ENCODE measurements around the gene SLC14A1.

Gene SLC14A1

DNA sequence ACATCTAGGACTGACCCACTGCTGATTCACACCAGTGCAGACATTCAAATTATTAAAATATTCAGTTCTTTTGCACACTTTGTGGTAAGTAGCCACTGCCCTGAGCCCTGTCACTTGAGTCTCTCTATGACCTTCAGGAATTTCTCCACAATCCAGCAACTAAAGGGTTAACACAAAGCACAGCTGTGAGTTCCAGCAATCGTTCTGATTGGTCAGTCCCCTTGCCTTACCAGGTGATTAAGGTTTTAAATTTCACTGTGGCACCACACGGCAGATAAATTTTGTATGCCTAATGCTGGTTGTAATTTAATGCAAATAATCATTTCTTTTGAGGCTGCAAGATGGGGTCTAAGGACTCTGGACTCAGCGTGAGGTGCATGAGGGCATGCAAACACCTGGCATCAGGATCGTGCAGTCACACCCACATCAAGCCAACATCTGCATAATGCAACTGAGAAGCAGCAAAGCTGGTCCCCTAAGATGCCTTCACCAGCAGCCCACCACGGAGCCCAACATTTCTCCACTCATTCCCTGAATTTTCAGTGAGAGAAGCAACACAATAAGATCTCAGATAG is 36.6 kb downstream of the SLC14A1 start:
- no peak for DNase-seq

DNA sequence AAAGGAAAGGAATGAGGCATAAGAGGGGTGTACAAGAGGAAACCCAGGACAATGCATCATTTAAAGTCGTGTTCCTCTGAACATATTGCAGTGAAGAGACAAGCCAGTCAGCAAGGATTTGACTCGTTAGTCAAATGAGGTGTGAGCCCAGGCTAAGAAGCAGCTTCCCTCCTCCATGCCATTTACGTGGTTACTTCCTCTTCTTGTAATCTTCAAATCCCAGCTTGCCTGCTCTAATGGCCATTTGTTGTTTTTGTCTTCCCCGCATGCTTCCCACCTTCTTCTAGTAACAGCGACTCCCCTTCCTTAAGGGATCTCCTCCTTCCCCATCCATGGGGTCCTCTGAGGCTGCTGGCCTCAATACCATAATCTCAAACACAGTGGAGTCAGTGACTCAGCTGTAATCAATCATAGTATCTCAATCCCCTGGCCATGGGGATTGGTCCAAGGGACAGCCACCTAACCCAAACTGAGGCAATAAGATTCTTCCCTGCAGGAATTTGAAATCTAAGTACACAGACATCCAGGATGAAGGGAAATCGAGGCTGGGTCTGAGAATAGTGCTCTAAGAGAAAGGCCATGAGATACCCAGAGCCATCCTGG is 37.6 kb downstream of the SLC14A1 start:
- no peak for DNase-seq

GRCh38 chr18:45764000-45764686 is 40.2 kb downstream of the SLC14A1 start:
- no peak for DNase-seq

DNA sequence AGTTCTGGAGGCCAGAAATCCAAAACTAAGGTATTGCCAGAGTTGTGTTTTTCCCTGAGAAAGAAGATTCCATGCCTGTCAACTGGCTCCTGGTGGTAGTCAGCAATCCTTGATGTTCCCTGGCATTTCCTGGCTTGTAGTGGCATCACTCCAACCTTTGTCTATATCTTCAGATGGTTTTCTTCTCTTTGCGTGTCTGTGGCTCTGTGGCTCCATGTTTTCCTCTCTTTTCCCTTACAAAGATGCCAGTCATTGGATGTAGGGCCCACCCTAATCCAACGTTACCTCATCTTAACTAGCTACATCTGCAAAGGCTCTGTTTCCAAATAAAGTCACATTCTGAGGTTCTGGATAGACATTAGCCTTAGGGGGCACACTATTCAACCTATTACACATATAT is 41.8 kb downstream of the SLC14A1 start:
- no peak for DNase-seq

DNA sequence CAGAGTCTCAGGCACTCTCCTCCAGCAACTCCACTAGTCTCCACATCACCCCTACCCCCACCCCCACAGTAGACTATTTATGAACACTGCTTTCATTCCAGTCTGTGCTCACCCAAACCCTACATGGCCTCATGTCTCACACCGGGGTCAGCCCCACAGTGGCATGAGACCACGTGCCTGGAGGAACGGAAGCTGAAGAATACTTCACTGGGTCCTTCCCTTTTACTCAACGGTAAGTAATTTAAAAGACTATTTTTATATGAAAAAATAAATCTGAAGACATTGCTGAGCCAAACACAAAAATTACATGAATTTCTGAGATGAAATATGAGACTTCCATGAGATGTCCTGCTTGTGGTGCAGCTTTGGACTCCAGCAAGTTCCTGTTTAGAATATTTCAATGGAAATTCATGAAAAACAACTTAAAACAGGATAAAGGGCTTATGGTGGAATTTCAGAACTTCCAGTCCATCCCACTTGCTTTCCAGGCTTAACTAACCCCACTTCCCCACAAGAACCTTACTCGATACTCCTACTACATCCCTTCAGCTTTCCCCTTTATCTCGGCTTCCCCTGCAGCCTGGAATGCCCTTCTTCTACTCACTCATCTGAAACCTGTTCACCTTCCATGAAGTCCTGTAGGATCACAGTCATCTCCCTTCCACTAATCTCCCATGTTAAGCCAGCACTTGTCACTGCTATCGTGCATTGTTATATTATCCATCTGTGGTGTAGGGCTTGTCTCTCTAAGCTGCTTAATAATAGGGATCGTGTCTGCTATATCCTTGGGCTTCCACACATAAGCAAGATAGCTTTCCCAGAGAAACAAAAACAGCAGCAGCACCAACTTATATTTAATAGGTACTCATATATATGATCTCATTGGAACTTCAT is 47.9 kb downstream of the SLC14A1 start:
- no peak for DNase-seq

- no peak for DNase-seq
Measured at GRCh38 chr18:45774065-45774521, 50.1 kb downstream of the SLC14A1 start.

GRCh38 chr18:45775241-45775676 is 51.3 kb downstream of the SLC14A1 start:
- no peak for DNase-seq

DNA sequence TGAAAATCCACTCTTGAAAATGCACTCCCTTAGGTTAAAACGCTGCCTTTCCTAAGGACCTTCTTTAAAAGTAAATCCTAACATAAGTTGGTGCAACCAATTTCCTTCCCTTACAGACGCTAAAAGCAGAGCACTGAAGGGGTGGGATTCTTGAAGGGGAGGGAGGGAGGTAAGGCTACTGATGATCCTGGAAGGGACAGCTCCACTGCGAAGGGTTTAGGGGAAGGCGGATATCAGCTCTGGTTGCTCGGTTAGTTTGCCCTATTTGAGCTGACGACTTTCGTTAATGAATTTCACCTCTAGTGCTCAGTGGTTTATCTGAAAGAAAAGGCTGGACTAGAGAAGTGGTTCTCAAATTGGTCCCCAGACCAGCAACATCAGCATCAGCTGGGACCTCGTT is 51.8 kb downstream of the SLC14A1 start:
- DNase-seq: no peak

DNA sequence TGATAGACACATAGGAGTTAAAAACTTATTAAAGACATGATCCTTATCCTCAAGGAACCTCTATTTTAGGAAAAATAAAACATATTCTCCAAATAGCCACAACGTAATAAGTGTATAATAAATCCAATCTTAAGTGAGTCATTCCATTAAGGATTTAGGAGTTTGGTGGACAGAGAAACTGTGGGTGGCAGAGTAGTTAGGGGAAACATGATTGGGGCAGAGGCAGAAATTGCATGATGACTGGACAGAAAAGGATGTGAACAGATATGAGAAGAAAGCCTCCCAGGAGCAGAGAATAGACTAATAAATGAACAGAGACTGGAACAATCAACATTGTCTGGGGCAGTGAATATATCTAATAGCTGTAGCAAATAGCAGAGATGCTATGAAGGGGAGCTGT is 53.4 kb downstream of the SLC14A1 start:
- no peak for DNase-seq

GRCh38 chr18:45780568-45780967 is 56.6 kb downstream of the SLC14A1 start:
- no peak for DNase-seq

GRCh38 chr18:45782662-45783061 is 58.7 kb downstream of the SLC14A1 start:
- DNase-seq: no peak

GRCh38 chr18:45783097-45784075 is 59.4 kb downstream of the SLC14A1 start:
- no peak for DNase-seq

DNA sequence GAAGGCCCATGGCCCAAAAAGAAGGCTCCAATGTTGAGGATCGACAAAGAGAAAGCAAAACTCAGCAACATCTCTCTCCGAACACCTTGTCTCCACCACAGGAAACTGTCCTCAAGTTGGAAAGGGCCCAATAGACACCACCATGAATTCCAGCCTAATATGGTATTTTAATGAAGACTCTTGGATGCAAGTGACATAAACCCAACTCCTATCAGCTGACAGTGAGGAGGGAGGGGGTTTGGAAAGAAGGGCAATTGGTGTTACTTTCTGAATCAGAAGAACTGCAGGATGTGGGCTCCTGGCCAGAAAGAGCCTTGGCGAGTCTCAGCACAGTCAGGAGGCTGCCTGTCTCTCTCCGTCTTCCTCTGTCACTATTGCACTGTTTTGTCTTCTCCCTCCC is 61.2 kb downstream of the SLC14A1 start:
- no peak for DNase-seq

DNA sequence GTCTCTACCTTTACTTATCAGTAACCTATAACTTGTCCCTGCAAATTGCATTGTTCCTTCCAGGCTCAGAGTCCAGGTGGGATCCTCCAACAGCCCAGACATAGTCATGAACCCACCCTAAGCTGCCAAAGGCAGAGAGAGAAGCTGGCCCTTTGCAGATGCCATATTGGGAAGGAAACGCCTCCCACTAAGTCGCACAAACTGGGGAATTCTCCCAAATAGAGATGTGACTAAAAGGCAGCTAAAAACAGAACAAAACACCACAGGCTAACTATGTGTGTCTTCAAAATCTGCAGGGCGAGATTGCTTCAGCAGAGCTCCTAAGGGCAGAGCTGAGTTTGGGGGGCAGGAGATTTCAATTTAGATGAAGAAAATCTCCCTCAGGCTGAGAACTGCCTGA is 63.0 kb downstream of the SLC14A1 start:
- no peak for DNase-seq

DNA sequence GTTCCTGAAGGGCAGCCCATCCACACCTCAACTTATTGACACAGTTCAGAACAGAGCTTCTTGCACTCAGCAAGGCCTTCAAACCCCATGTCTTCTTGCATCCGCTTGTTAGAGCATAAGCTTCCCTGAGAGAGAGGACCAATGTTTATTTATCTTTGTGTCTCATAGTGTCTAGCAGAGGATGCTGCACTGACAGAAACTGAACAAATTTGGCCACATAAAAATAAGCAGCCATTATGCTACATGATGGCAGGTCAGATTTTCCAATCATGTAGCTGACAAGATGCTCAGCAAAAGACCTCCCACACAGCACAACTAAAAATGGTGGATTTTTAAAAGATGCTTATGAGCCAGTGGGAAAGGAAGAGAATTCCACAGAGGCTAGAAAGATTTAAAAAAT is 63.4 kb downstream of the SLC14A1 start:
- DNase-seq: no peak

DNA sequence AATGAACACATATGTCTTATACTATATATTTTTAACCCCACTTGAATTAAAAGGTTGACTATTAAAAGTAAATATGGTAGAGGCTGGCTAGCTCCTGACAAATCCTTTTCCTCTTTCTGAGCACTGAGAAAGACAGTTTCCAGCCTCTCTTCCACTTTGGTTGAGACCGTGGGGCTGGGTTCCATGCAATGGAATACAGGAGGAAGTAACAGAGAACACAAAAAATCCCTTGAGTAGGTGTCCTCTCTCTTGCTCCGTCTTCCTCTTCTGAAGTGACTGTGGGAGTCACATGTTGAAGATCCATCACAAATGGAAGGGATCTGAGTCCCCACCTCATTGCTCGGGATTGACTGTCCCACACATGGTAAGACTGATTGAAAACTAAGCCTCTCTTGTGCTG is 64.9 kb downstream of the SLC14A1 start:
- DNase-seq: no peak

DNA sequence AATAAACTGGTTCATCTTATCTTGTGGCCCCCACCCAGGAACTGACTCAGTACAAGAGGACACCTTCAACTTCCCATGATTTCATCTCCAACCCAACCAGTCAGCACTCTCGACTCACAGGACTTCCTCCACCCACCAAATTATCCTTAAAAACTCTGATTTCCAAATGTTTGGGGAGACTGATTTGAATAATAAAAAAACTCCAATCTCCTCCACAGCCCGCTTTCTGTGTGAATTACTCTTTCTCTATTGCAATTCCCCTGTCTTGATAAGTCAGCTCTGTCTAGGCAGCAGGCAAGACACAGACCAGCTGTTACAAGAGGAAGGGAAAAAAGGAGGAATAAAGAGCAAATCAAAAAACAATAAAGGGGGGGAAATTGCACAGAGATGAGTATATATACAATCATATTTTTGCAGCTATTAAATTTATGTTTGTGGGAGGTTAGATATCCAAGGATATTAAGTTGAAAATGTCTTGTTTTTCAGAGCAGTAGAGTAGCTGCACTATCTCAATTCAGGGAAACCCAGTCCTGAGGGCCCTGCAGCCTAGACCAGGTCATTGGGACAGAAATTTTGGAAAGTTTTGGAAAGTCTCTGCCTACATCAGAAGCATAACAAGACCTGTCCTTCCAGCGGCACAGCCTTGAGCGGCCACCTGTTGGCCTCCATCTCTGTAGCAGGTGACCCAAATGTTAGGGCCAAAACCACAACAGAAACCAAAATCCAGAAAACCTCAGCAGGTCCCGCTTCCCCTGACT is 68.7 kb downstream of the SLC14A1 start:
- DNase-seq: no peak

- no peak for DNase-seq
Measured at GRCh38 chr18:45793264-45793965, 69.4 kb downstream of the SLC14A1 start.

DNA sequence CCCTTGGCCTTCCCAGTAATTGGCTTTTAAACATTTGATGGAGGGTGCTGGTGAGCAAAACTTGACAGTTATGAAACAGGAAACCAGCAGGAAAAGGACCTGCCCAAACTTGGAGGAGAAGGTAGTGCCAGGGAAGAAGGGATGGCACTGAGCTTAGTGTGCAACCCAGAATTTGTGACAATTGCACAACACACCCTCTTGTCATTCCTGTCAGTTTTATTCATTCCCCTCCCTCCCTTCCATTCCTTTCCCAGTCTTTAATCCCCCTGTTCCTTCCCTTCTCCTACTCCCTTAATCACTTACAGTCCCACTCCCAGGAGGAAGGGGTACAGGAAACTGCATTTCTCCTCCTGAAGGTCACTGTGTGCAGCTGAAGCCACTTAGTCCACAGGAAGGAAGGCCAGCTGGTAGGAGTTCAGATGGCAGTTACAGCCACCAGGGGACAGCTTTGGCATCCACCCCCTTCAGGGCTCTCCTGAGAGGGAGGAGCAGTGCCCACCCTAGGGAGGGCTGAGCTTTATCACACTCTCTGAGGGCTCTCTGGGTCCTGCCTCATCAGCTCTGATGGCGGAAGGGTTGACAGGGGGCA is 77.5 kb downstream of the SLC14A1 start:
- DNase-seq: no peak

All from NCI-H345 (cell line).